Progenitor cell of endocrine pancreas (in vitro differentiated cells): Measurements from ENCODE around the gene RTKN. TPM values are rescaled to one million over a fixed set of nuclear protein-coding genes. Genes with fewer than 3 reads are reported as not detected.

Source experiments
- DNase-seq: peaks from one replicate; pipeline ENCODE4 v3.0.0; 2021; ENCODE audit warnings: low spot score; ENCODE audit not compliant: unreplicated experiment
- H3K27ac Mint-ChIP-seq: 2 replicates; pipeline ENCODE4 v1.8.0; 2021; ENCODE audit warnings: mild to moderate bottlenecking, moderate library complexity, mixed read lengths
- H3K27me3 Mint-ChIP-seq: 2 replicates; pipeline ENCODE4 v1.8.0; 2021; ENCODE audit warnings: mixed read lengths
- H3K36me3 Mint-ChIP-seq: 2 replicates; pipeline ENCODE4 v1.8.0; 2022; ENCODE audit warnings: mixed read lengths; ENCODE audit not compliant: insufficient read depth
- H3K4me1 Mint-ChIP-seq: 2 replicates; pipeline ENCODE4 v1.8.0; 2021; ENCODE audit warnings: low read depth, mixed read lengths
- H3K4me3 Mint-ChIP-seq: 2 replicates; pipeline ENCODE4 v1.8.0; 2021; ENCODE audit warnings: low read depth, mild to moderate bottlenecking, moderate library complexity, mixed read lengths
- H3K9me3 Mint-ChIP-seq: 2 replicates; pipeline ENCODE4 v1.8.0; 2021; ENCODE audit warnings: low read depth, mixed read lengths
- CTCF ChIP-seq: fragments of 200-600 bp; sonication (generic); IDR thresholded peaks from one replicate; pipeline ENCODE4 v1.5.0; 2021; ENCODE audit warnings: antibody characterized with exemption, mild to moderate bottlenecking; ENCODE audit not compliant: unreplicated experiment
- total RNA-seq: library from RNA; stranded (reverse); gene quantifications from 2 replicates; pipeline ENCODE4 v1.2.1, GENCODE V29; 2021

Gene RTKN
- total RNA-seq, 1 donor from 2014 or later, result 129 TPM

GRCh38 chr2:74375838-74376237, 65.9 kb downstream of the RTKN start:
- peaks cover 8% of the 10 kb centered on the region for H3K36me3 Mint-ChIP-seq
- no peaks in the 10 kb centered on the region for H3K27me3 Mint-ChIP-seq
- H3K27ac Mint-ChIP-seq, result no peak overlapping the region
- no peak overlapping the region for H3K4me3 Mint-ChIP-seq
- DNase-seq, result no peak
- peaks cover 28% of the 10 kb centered on the region for H3K4me1 Mint-ChIP-seq
- H3K9me3 Mint-ChIP-seq, result no peaks in the 10 kb centered on the region
- TF ChIP-seq CTCF, result no peak

Other genes with a start within 250 kb of the RTKN start
- 64.9 and 71.2 TPM in 2 replicates for gene MTHFD2, start 243.3 kb downstream of the RTKN start, total RNA-seq
- 4.1 and 5.9 TPM in 2 replicates for gene SLC4A5, start 98.5 kb downstream of the RTKN start, total RNA-seq
- gene DCTN1, start 61.6 kb downstream of the RTKN start, total RNA-seq, result 178 and 195 TPM in 2 replicates
- 11.3 and 13.4 TPM in 2 replicates for gene C2orf81, start 20.3 kb downstream of the RTKN start, total RNA-seq
- 28.1 and 30.2 TPM in 2 replicates for gene WDR54, start 20.2 kb downstream of the RTKN start, total RNA-seq
- 46.8 and 51.0 TPM in 2 replicates for gene INO80B, start 13.2 kb upstream of the RTKN start, total RNA-seq
- gene WBP1, start 16.5 kb upstream of the RTKN start, total RNA-seq, result 127 and 140 TPM in 2 replicates
- gene MOGS, start 23.4 kb upstream of the RTKN start, total RNA-seq, result 67.9 and 71.5 TPM in 2 replicates
- 61.3 and 64.1 TPM in 2 replicates for gene MRPL53, start 30.7 kb upstream of the RTKN start, total RNA-seq
- 39.9 and 42.0 TPM in 2 replicates for gene CCDC142, start 41.1 kb upstream of the RTKN start, total RNA-seq
- 32.2 and 34.8 TPM in 2 replicates for gene TTC31, start 41.1 kb upstream of the RTKN start, total RNA-seq
- gene LBX2, start 57.7 kb upstream of the RTKN start, total RNA-seq, result 7.3 and 9.3 TPM in 2 replicates
- 23.3 and 24.4 TPM in 2 replicates for gene PCGF1, start 65.8 kb upstream of the RTKN start, total RNA-seq
- gene TLX2, start 72.5 kb upstream of the RTKN start, total RNA-seq, result 0.33 TPM in 1 of 2 replicates, not detected in the other
- gene DQX1, start 84.3 kb upstream of the RTKN start, total RNA-seq, result 1.5 and 1.7 TPM in 2 replicates
- 110 and 115 TPM in 2 replicates for gene AUP1, start 87.8 kb upstream of the RTKN start, total RNA-seq
- gene HTRA2, start 88.0 kb upstream of the RTKN start, total RNA-seq, result 35.9 and 41.9 TPM in 2 replicates
- gene LOXL3, start 112.0 kb upstream of the RTKN start, total RNA-seq, result 23.4 and 24.2 TPM in 2 replicates
- 18.5 and 20.9 TPM in 2 replicates for gene DOK1, start 112.8 kb upstream of the RTKN start, total RNA-seq
- 2.5 and 2.6 TPM in 2 replicates for gene M1AP, start 206.4 kb upstream of the RTKN start, total RNA-seq
- 11.5 and 13.4 TPM in 2 replicates for gene SEMA4F, start 212.3 kb upstream of the RTKN start, total RNA-seq